Measurements from ENCODE around the gene TFCP2L1.

The TFCP2L1 gene

GRCh38 chr2:121172456-121172855, 112.5 kb downstream of the TFCP2L1 start:
- DNase-seq (ENCODE audit: low read depth in 2 of 2): no peak

GRCh38 chr2:121171625-121172119, 113.3 kb downstream of the TFCP2L1 start:
- no peak for DNase-seq (ENCODE audit: low read depth in 2 of 2)

GRCh38 chr2:121170577-121170976, 114.4 kb downstream of the TFCP2L1 start:
- DNase-seq (ENCODE audit: low read depth in 2 of 2): no peak

GRCh38 chr2:121167411-121167810, 117.6 kb downstream of the TFCP2L1 start:
- no peak for DNase-seq (ENCODE audit: low read depth in 2 of 2)

Data from activated CD8-positive, alpha-beta memory T cell treated with anti-CD3 and anti-CD28 coated beads for 4 hours (primary cell).